NCI-H128 (cell line): ENCODE results near the gene USP25.
"Not testable (repeated sequence)": the region's sequence is repeated elsewhere in the genome, so short reads cannot be mapped to it uniquely, and the experiment has no call there.

Experiments
- DNase-seq: peaks from one replicate; lab custom pipeline; 2025; ENCODE audit not compliant: unreplicated experiment; lab: John Stamatoyannopoulos, UW

The USP25 gene

GRCh38 chr21:15730484-15731242 is 881 bp downstream of the USP25 start:
- DNase-seq, result no peak

GRCh38 chr21:15731243-15731613 is 1.4 kb downstream of the USP25 start:
- no peak for DNase-seq

- no peak for DNase-seq
Measured at GRCh38 chr21:15732290-15732995, 2.7 kb downstream of the USP25 start.

- DNase-seq, result no peak
Measured at GRCh38 chr21:15732996-15733329, 3.2 kb downstream of the USP25 start.

- DNase-seq, result no peak
Measured at GRCh38 chr21:15735409-15735808, 5.6 kb downstream of the USP25 start.

- DNase-seq, result not testable (repeated sequence)
Measured at GRCh38 chr21:15735931-15736330, 6.1 kb downstream of the USP25 start.

- not testable (repeated sequence) for DNase-seq
Measured at GRCh38 chr21:15738779-15739178, 9.0 kb downstream of the USP25 start.

GRCh38 chr21:15740383-15740782 is 10.6 kb downstream of the USP25 start:
- no peak for DNase-seq

- no peak for DNase-seq
Measured at GRCh38 chr21:15741510-15741909, 11.7 kb downstream of the USP25 start.

GRCh38 chr21:15742052-15742670 is 12.4 kb downstream of the USP25 start:
- no peak for DNase-seq

GRCh38 chr21:15742694-15743093 is 12.9 kb downstream of the USP25 start:
- DNase-seq, result no peak

- DNase-seq, result no peak
Measured at GRCh38 chr21:15743593-15743992, 13.8 kb downstream of the USP25 start.

- DNase-seq, result no peak
Measured at GRCh38 chr21:15744926-15745325, 15.1 kb downstream of the USP25 start.

GRCh38 chr21:15748586-15748985 is 18.8 kb downstream of the USP25 start:
- DNase-seq, result no peak

GRCh38 chr21:15749082-15749860 is 19.5 kb downstream of the USP25 start:
- no peak for DNase-seq

GRCh38 chr21:15749861-15750159 is 20.0 kb downstream of the USP25 start:
- DNase-seq, result no peak

GRCh38 chr21:15751037-15751436 is 21.3 kb downstream of the USP25 start:
- DNase-seq, result no peak

GRCh38 chr21:15751546-15751945 is 21.8 kb downstream of the USP25 start:
- no peak for DNase-seq

GRCh38 chr21:15752763-15753407 is 23.1 kb downstream of the USP25 start:
- no peak for DNase-seq

- no peak for DNase-seq
Measured at GRCh38 chr21:15753741-15754140, 24.0 kb downstream of the USP25 start.

GRCh38 chr21:15754640-15755039 is 24.9 kb downstream of the USP25 start:
- DNase-seq, result no peak
